Spleen (tissue), 7 donors: ENCODE measurements around the gene TLR6.

Experiments used
- POLR2A ChIP-seq, 3 donors: fragments of 450-650 bp; IDR thresholded peaks; one replicate each; pipeline ENCODE4 v1.5.1; 2017; ENCODE audit warnings: antibody characterized with exemption in 3 of 3, mild to moderate bottlenecking in 1 of 3
- TF ChIP-seq, protein P1 (sequence below), 11 experiments: fragments of 200-600 bp in 7 of 11; fragments of 450-650 bp in 4 of 11; sonication (generic) in 4 of 11; IDR thresholded peaks in 8 of 11; conservative IDR thresholded peaks in 3 of 11; 1 replicate in 7 of 11; 2 replicates in 4 of 11; pipeline versions ENCODE4 v1.4.0 to v1.8.0; 2016 to 2021; ENCODE audit warnings: antibody characterized with exemption in 11 of 11, inconsistent platforms in 4 of 11, mild to moderate bottlenecking in 1 of 11
- donor health status: DM: no; HTN: no; CAD: no; lungs with moderate emphysema.
- donor health status: DM: no; HTN: no; CAD: no.
- donor health status: DM: no; HTN: no; CAD: no.

DNA sequence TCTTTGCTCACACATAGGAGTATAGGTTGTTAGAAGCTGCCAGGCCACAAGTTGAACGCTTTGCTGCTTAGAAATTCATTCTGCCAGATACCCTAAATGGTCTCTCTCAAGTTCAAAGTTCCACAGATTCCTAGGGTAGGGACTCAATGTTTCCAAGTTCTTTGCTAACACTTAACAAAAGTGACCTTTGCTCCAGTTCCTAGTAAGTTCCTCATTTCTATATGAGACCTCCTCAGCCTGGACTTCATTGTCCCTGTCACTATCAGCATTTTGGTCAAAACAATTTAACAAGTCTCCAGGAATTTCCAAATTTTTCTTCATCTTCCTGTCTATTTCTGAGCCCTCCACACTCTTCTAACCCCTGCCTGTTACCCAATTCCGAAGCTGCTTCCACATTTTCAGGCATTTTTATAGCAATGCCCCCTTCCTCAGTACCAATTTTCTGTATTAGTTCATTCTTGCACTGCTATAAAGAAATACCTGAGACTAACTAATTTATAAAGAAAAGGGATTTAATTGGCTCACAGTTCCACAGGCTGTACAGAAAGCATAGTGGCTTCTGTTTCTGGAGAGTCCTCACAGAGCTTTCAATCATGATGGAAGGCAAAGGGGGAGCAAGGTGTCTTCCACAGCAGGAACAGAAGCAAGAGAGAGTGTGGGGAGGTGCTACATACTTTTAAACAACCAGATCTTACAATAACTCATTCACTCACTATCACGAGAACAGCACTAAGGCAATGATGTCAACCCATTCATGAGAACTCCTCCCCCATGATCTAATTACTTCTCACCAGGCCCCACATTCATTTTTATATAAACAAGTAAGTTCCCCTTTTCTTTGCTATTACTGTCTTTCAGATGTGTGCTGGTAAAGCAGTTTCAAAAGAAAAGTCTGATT is 40.5 kb downstream of the TLR6 start:
- TF ChIP-seq, protein P1, sequence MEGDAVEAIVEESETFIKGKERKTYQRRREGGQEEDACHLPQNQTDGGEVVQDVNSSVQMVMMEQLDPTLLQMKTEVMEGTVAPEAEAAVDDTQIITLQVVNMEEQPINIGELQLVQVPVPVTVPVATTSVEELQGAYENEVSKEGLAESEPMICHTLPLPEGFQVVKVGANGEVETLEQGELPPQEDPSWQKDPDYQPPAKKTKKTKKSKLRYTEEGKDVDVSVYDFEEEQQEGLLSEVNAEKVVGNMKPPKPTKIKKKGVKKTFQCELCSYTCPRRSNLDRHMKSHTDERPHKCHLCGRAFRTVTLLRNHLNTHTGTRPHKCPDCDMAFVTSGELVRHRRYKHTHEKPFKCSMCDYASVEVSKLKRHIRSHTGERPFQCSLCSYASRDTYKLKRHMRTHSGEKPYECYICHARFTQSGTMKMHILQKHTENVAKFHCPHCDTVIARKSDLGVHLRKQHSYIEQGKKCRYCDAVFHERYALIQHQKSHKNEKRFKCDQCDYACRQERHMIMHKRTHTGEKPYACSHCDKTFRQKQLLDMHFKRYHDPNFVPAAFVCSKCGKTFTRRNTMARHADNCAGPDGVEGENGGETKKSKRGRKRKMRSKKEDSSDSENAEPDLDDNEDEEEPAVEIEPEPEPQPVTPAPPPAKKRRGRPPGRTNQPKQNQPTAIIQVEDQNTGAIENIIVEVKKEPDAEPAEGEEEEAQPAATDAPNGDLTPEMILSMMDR (IDR thresholded peaks at IDR 0.05 in 8 of 11, conservative IDR thresholded peaks at IDR 0.05 in 3 of 11): no peak
- TF ChIP-seq POLR2A (IDR thresholded peaks at IDR 0.05): no peak
